GM21447 (cell line): ENCODE data around the gene MGLL.
A peak's percentile ranks its signal among the peaks of the same experiment; 100 is the strongest.

Experiments used
- ATAC-seq: cut with Tn5 transposase; IDR thresholded peaks from one replicate; pipeline ENCODE4 v1.9.1; 2021; ENCODE audit not compliant: unreplicated experiment

MGLL gene

GRCh38 chr3:127790882-127791183 is 31.5 kb downstream of the MGLL start:
- peak; percentile 20 for ATAC-seq

GRCh38 chr3:127789990-127790881 is 32.1 kb downstream of the MGLL start:
- no peak for ATAC-seq

- no peak for ATAC-seq
Measured at GRCh38 chr3:127789051-127789450, 33.3 kb downstream of the MGLL start.

- no peak for ATAC-seq
Measured at GRCh38 chr3:127788451-127788909, 33.8 kb downstream of the MGLL start.

- no peak for ATAC-seq
Measured at GRCh38 chr3:127787571-127788365, 34.5 kb downstream of the MGLL start.

- no peak for ATAC-seq
Measured at GRCh38 chr3:127787071-127787490, 35.2 kb downstream of the MGLL start.

GRCh38 chr3:127786353-127787070 is 35.8 kb downstream of the MGLL start:
- no peak for ATAC-seq

GRCh38 chr3:127785711-127786265 is 36.5 kb downstream of the MGLL start:
- no peak for ATAC-seq

- no peak for ATAC-seq
Measured at GRCh38 chr3:127784865-127785710, 37.2 kb downstream of the MGLL start.

- no peak for ATAC-seq
Measured at GRCh38 chr3:127784283-127784682, 38.0 kb downstream of the MGLL start.

- no peak for ATAC-seq
Measured at GRCh38 chr3:127783642-127784160, 38.6 kb downstream of the MGLL start.

- ATAC-seq = no peak
Measured at GRCh38 chr3:127783166-127783565, 39.1 kb downstream of the MGLL start.

- ATAC-seq = no peak
Measured at GRCh38 chr3:127781411-127782001, 40.8 kb downstream of the MGLL start.

- no peak for ATAC-seq
Measured at GRCh38 chr3:127780536-127781400, 41.5 kb downstream of the MGLL start.

- no peak for ATAC-seq
Measured at GRCh38 chr3:127779747-127780146, 42.6 kb downstream of the MGLL start.

- ATAC-seq = no peak
Measured at GRCh38 chr3:127777921-127778656, 44.2 kb downstream of the MGLL start.

GRCh38 chr3:127777332-127777731 is 45.0 kb downstream of the MGLL start:
- ATAC-seq = no peak

- no peak for ATAC-seq
Measured at GRCh38 chr3:127776347-127776746, 46.0 kb downstream of the MGLL start.
